ENCODE measurements around the gene ZFY.

The ZFY gene

DNA sequence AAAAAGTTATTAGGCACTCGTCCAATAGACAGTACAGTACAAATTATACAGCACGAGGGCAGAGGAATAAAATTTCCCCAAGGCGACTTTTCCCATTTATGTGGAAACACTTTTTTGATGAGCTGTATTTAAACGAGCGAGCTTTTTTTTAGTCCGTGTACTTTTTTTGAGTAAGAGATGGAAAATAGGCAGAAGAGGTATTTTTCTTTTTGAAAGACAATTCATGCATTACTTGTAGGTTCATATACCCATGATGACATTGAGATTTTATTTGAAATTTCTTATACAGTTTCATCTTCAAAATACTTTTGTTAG, 1.2 kb downstream of the ZFY start:
- H3K9me3 ChIP-seq (ENCODE audit: control insufficient read depth in 5 of 5, low read length in 5 of 5), result no peaks in the 10 kb centered on the region
- H3K27me3 ChIP-seq (ENCODE audit: control insufficient read depth in 5 of 5, insufficient read depth in 4 of 5, low read length in 5 of 5), result no peaks in the 10 kb centered on the region
- no peaks in the 10 kb centered on the region for H3K4me1 ChIP-seq (ENCODE audit: control insufficient read depth in 5 of 5, insufficient read depth in 5 of 5, low read length in 5 of 5)
- H3K36me3 ChIP-seq (ENCODE audit: control insufficient read depth in 5 of 5, insufficient read depth in 5 of 5, low read length in 5 of 5), result no peaks in the 10 kb centered on the region
- no peak overlapping the region for H3K9ac ChIP-seq (ENCODE audit: low read length in 5 of 5)
- no peak overlapping the region for H3K4me3 ChIP-seq (ENCODE audit: low read depth in 1 of 5, low read length in 5 of 5)
- no peak overlapping the region for H3K27ac ChIP-seq (ENCODE audit: low read depth, low read length)

- H3K4me3 ChIP-seq (ENCODE audit: low read depth in 1 of 5, low read length in 5 of 5), result no peak overlapping the region
- no peak overlapping the region for H3K9ac ChIP-seq (ENCODE audit: low read length in 5 of 5)
- H3K27ac ChIP-seq (ENCODE audit: low read depth, low read length), result no peak overlapping the region
These were observed 2.0 kb downstream of the ZFY start for GRCh38 chrY:2937149-2937548.

DNA sequence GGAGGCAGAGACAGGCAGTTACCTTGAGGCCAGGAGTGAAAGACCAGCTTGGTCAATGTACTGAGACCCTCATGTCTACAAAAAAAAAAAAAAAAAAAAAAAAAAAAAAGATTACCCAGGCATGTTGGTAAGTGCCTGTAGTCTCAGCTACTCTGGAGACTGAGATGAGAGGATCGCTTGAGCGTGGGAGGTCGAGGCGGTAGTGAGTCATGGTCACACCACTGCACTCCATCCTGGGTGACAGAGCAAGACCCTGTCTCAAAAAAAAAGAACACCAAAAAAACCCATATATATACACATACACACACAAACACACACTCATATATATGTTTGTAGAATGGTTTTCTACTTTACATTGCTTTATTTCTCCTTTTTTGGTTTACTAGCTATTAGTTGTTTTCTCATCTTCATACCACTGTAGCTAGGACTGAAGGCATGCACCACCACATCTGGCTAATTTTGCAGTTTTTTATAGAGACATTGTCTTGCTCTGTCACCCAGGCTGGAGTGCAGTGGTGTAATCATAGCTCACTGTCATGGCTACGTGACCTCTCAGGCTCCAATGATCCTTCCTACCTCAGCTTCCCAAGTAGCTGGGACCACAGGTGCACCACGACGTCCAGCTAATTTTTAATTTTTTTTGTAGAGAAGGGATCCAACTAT, 14.5 kb downstream of the ZFY start:
- H3K9ac ChIP-seq (ENCODE audit: low read length in 5 of 5), result no peak overlapping the region
- no peaks in the 10 kb centered on the region for H3K9me3 ChIP-seq (ENCODE audit: control insufficient read depth in 5 of 5, low read length in 5 of 5)
- H3K4me1 ChIP-seq (ENCODE audit: control insufficient read depth in 5 of 5, insufficient read depth in 5 of 5, low read length in 5 of 5), result no peaks in the 10 kb centered on the region
- no peaks in the 10 kb centered on the region for H3K36me3 ChIP-seq (ENCODE audit: control insufficient read depth in 5 of 5, insufficient read depth in 5 of 5, low read length in 5 of 5)
- no peak overlapping the region for H3K27ac ChIP-seq (ENCODE audit: low read depth, low read length)
- no peaks in the 10 kb centered on the region for H3K27me3 ChIP-seq (ENCODE audit: control insufficient read depth in 5 of 5, insufficient read depth in 4 of 5, low read length in 5 of 5)
- H3K4me3 ChIP-seq (ENCODE audit: low read depth in 1 of 5, low read length in 5 of 5), result no peak overlapping the region

More at GRCh38 chrY:2937149-2937548, 2.0 kb downstream of the ZFY start:
- Histone ChIP-seq H3K9me3 (ENCODE audit: control insufficient read depth in 5 of 5, low read length in 5 of 5) (no peaks in the 10 kb centered on the region), H3K4me1 (ENCODE audit: control insufficient read depth in 5 of 5, insufficient read depth in 5 of 5, low read length in 5 of 5) (no peaks in the 10 kb centered on the region), H3K36me3 (ENCODE audit: control insufficient read depth in 5 of 5, insufficient read depth in 5 of 5, low read length in 5 of 5) (no peaks in the 10 kb centered on the region), H3K27me3 (ENCODE audit: control insufficient read depth in 5 of 5, insufficient read depth in 4 of 5, low read length in 5 of 5) (no peaks in the 10 kb centered on the region)

DNA sequence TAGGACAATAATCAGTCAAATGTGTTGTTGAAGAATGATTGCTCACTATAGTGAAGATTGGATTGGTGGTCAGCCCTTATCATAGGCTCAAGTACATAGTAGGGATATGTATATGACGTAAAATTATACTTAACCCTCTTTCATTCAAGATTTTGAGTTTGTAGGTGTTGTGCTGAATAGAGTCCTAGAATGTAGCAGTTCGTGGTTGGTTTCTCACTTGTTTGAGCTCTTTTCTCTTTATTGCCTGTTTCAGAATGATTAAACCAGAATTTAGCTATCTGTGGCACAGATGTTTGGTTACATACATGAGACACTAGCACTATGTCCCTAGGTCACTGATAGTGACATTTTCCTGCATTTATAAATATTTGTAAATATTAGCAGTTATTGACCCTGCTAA, 15.5 kb downstream of the ZFY start:
- Histone ChIP-seq H3K9me3 (ENCODE audit: control insufficient read depth in 5 of 5, low read length in 5 of 5) (no peaks in the 10 kb centered on the region), H3K36me3 (ENCODE audit: control insufficient read depth in 5 of 5, insufficient read depth in 5 of 5, low read length in 5 of 5) (no peaks in the 10 kb centered on the region), H3K4me1 (ENCODE audit: control insufficient read depth in 5 of 5, insufficient read depth in 5 of 5, low read length in 5 of 5) (no peaks in the 10 kb centered on the region), H3K27me3 (ENCODE audit: control insufficient read depth in 5 of 5, insufficient read depth in 4 of 5, low read length in 5 of 5) (no peaks in the 10 kb centered on the region), H3K4me3 (ENCODE audit: low read depth in 1 of 5, low read length in 5 of 5) (no peak overlapping the region), H3K9ac (ENCODE audit: low read length in 5 of 5) (no peak overlapping the region), H3K27ac (ENCODE audit: low read depth, low read length) (no peak overlapping the region)

DNA sequence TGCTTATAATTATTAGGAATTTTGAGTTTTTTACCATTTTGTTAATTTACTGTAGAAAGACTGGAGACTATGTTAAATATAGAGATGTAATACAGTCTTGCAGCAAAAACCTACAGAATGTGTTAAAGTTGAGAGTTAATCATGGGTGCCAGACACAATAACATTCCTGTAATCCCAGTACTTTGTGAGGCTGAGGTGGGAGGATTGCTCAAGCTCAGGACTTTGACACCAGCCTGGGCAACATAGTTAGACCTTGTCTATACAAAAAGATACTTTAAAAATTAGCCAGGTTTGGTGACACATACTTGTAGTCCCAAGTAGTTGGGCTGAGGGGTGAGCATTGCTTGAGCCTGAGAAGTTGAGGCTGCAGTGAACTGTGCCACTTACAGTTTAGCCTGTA, 17.7 kb downstream of the ZFY start:
- Histone ChIP-seq H3K9ac (ENCODE audit: low read length in 5 of 5) (no peak overlapping the region), H3K4me3 (ENCODE audit: low read depth in 1 of 5, low read length in 5 of 5) (no peak overlapping the region), H3K9me3 (ENCODE audit: control insufficient read depth in 5 of 5, low read length in 5 of 5) (no peaks in the 10 kb centered on the region), H3K27me3 (ENCODE audit: control insufficient read depth in 5 of 5, insufficient read depth in 4 of 5, low read length in 5 of 5) (no peaks in the 10 kb centered on the region), H3K27ac (ENCODE audit: low read depth, low read length) (no peak overlapping the region), H3K36me3 (ENCODE audit: control insufficient read depth in 5 of 5, insufficient read depth in 5 of 5, low read length in 5 of 5) (no peaks in the 10 kb centered on the region), H3K4me1 (ENCODE audit: control insufficient read depth in 5 of 5, insufficient read depth in 5 of 5, low read length in 5 of 5) (no peaks in the 10 kb centered on the region)

- no peaks in the 10 kb centered on the region for H3K9me3 ChIP-seq (ENCODE audit: control insufficient read depth in 5 of 5, low read length in 5 of 5)
- no peaks in the 10 kb centered on the region for H3K4me1 ChIP-seq (ENCODE audit: control insufficient read depth in 5 of 5, insufficient read depth in 5 of 5, low read length in 5 of 5)
- no peak overlapping the region for H3K27ac ChIP-seq (ENCODE audit: low read depth, low read length)
- no peaks in the 10 kb centered on the region for H3K27me3 ChIP-seq (ENCODE audit: control insufficient read depth in 5 of 5, insufficient read depth in 4 of 5, low read length in 5 of 5)
- H3K4me3 ChIP-seq (ENCODE audit: low read depth in 1 of 5, low read length in 5 of 5), result no peak overlapping the region
- no peak overlapping the region for H3K9ac ChIP-seq (ENCODE audit: low read length in 5 of 5)
- H3K36me3 ChIP-seq (ENCODE audit: control insufficient read depth in 5 of 5, insufficient read depth in 5 of 5, low read length in 5 of 5), result no peaks in the 10 kb centered on the region
These were observed 19.6 kb downstream of the ZFY start for GRCh38 chrY:2954735-2955134.

GRCh38 chrY:2955561-2955960, 20.4 kb downstream of the ZFY start:
- Histone ChIP-seq H3K4me3 (ENCODE audit: low read depth in 1 of 5, low read length in 5 of 5) (no peak overlapping the region), H3K27me3 (ENCODE audit: control insufficient read depth in 5 of 5, insufficient read depth in 4 of 5, low read length in 5 of 5) (no peaks in the 10 kb centered on the region), H3K36me3 (ENCODE audit: control insufficient read depth in 5 of 5, insufficient read depth in 5 of 5, low read length in 5 of 5) (no peaks in the 10 kb centered on the region), H3K9ac (ENCODE audit: low read length in 5 of 5) (no peak overlapping the region), H3K9me3 (ENCODE audit: control insufficient read depth in 5 of 5, low read length in 5 of 5) (no peaks in the 10 kb centered on the region), H3K4me1 (ENCODE audit: control insufficient read depth in 5 of 5, insufficient read depth in 5 of 5, low read length in 5 of 5) (no peaks in the 10 kb centered on the region), H3K27ac (ENCODE audit: low read depth, low read length) (no peak overlapping the region)

DNA sequence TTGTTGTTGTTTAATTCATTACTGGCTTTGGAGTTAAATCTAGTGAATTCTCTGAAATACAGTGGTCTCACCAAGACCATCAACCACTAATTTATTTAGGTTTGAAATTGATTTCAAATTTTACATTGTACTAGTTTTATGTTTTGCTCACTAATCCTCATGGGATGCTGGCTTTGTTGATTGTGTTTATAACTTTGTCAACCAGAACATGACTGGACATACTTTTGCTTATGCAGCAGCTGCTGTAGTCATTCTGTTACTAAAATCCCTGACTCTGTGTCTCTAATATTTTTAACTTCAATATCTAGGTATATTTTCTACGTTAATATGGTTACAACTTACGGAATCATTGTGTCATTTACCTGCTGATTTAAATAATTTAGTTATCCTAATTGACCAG, 26.9 kb downstream of the ZFY start:
- Histone ChIP-seq H3K9ac (ENCODE audit: low read length in 5 of 5) (no peak overlapping the region), H3K4me3 (ENCODE audit: low read depth in 1 of 5, low read length in 5 of 5) (no peak overlapping the region), H3K36me3 (ENCODE audit: control insufficient read depth in 5 of 5, insufficient read depth in 5 of 5, low read length in 5 of 5) (no peaks in the 10 kb centered on the region), H3K9me3 (ENCODE audit: control insufficient read depth in 5 of 5, low read length in 5 of 5) (no peaks in the 10 kb centered on the region), H3K4me1 (ENCODE audit: control insufficient read depth in 5 of 5, insufficient read depth in 5 of 5, low read length in 5 of 5) (no peaks in the 10 kb centered on the region), H3K27ac (ENCODE audit: low read depth, low read length) (no peak overlapping the region), H3K27me3 (ENCODE audit: control insufficient read depth in 5 of 5, insufficient read depth in 4 of 5, low read length in 5 of 5) (no peaks in the 10 kb centered on the region)

DNA sequence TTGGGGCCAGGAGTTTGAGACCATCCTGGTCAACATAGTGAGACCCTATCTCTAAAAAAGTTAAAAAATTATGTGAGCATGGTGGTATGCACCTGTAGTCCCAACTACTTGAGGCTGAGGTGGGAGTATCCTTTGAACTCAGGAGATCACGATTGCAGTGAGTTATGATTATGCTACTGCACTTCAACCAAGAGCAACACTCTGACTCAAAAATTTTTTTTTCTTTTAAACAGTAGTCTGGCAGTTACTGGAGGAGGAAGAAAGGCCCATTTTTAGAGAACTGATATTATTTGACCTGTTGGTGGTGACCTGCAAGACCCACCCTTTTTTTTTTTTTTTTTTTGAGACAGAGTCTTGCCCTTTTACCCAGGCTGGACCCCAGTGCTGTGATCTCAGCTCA, 29.6 kb downstream of the ZFY start:
- no peaks in the 10 kb centered on the region for H3K27me3 ChIP-seq (ENCODE audit: control insufficient read depth in 5 of 5, insufficient read depth in 4 of 5, low read length in 5 of 5)
- no peaks in the 10 kb centered on the region for H3K36me3 ChIP-seq (ENCODE audit: control insufficient read depth in 5 of 5, insufficient read depth in 5 of 5, low read length in 5 of 5)
- no peak overlapping the region for H3K9ac ChIP-seq (ENCODE audit: low read length in 5 of 5)
- H3K27ac ChIP-seq (ENCODE audit: low read depth, low read length), result no peak overlapping the region
- H3K9me3 ChIP-seq (ENCODE audit: control insufficient read depth in 5 of 5, low read length in 5 of 5), result no peaks in the 10 kb centered on the region
- H3K4me1 ChIP-seq (ENCODE audit: control insufficient read depth in 5 of 5, insufficient read depth in 5 of 5, low read length in 5 of 5), result no peaks in the 10 kb centered on the region
- H3K4me3 ChIP-seq (ENCODE audit: low read depth in 1 of 5, low read length in 5 of 5), result no peak overlapping the region

- H3K4me1 ChIP-seq (ENCODE audit: control insufficient read depth in 5 of 5, insufficient read depth in 5 of 5, low read length in 5 of 5), result no peaks in the 10 kb centered on the region
- H3K27ac ChIP-seq (ENCODE audit: low read depth, low read length), result no peak overlapping the region
- no peaks in the 10 kb centered on the region for H3K27me3 ChIP-seq (ENCODE audit: control insufficient read depth in 5 of 5, insufficient read depth in 4 of 5, low read length in 5 of 5)
- H3K4me3 ChIP-seq (ENCODE audit: low read depth in 1 of 5, low read length in 5 of 5), result no peak overlapping the region
- H3K9me3 ChIP-seq (ENCODE audit: control insufficient read depth in 5 of 5, low read length in 5 of 5), result no peaks in the 10 kb centered on the region
- H3K36me3 ChIP-seq (ENCODE audit: control insufficient read depth in 5 of 5, insufficient read depth in 5 of 5, low read length in 5 of 5), result no peaks in the 10 kb centered on the region
- no peak overlapping the region for H3K9ac ChIP-seq (ENCODE audit: low read length in 5 of 5)
These were observed 30.4 kb downstream of the ZFY start for GRCh38 chrY:2965629-2966028.

DNA sequence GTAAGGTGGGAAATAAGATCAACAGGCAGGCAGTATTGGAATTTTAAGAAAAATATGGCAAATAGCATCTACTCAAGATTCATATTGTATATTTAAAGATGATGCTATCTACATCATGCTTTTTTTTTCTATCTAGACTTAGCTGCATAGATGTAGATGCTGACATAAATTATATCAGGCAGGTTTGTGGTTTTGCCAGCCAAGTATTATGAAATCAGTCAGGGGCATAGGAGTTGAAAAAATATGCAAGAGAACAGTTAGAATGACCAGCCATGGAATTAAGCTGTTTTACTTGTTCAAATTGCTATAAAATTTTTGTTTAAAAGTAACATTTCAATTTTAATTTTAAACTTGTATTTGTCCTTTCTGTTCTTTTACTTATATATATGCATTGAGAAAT, 34.4 kb downstream of the ZFY start:
- no peaks in the 10 kb centered on the region for H3K27me3 ChIP-seq (ENCODE audit: control insufficient read depth in 5 of 5, insufficient read depth in 4 of 5, low read length in 5 of 5)
- no peak overlapping the region for H3K27ac ChIP-seq (ENCODE audit: low read depth, low read length)
- no peak overlapping the region for H3K4me3 ChIP-seq (ENCODE audit: low read depth in 1 of 5, low read length in 5 of 5)
- no peaks in the 10 kb centered on the region for H3K4me1 ChIP-seq (ENCODE audit: control insufficient read depth in 5 of 5, insufficient read depth in 5 of 5, low read length in 5 of 5)
- no peaks in the 10 kb centered on the region for H3K36me3 ChIP-seq (ENCODE audit: control insufficient read depth in 5 of 5, insufficient read depth in 5 of 5, low read length in 5 of 5)
- no peaks in the 10 kb centered on the region for H3K9me3 ChIP-seq (ENCODE audit: control insufficient read depth in 5 of 5, low read length in 5 of 5)
- no peak overlapping the region for H3K9ac ChIP-seq (ENCODE audit: low read length in 5 of 5)
